ENCODE data around the gene GPR137.

Gene GPR137

GRCh38 chr11:64295760-64296159, 10.1 kb downstream of the GPR137 start:
- Histone ChIP-seq H3K27ac (ENCODE audit: extremely low read depth, low read depth, low read length) (no peak overlapping the region), H3K4me3 (ENCODE audit: low read depth, low read length) (no peak overlapping the region), H3K4me1 (ENCODE audit: control insufficient read depth, insufficient read depth, low read length) (no peaks in the 10 kb centered on the region), H3K9me3 (ENCODE audit: control insufficient read depth, insufficient read depth, low read depth, low read length) (no peaks in the 10 kb centered on the region), H3K36me3 (ENCODE audit: control insufficient read depth in 2 of 2, insufficient read depth in 1 of 2, low read length in 2 of 2) (no peaks in the 10 kb centered on the region)
- no peak for TF ChIP-seq ZNF670 (tag by site-specific recombination; IDR thresholded peaks at IDR 0.05; ENCODE audit: low read depth)
- TF ChIP-seq HOXC10 (CRISPR knock-in tag; IDR thresholded peaks at IDR 0.05), result no peak
- no peak for TF ChIP-seq ZNF629 (tag by site-specific recombination; IDR thresholded peaks at IDR 0.05)
- no peak for TF ChIP-seq ZNF37A (tag by site-specific recombination; IDR thresholded peaks at IDR 0.05)
- no peak for TF ChIP-seq ZNF274 (IDR thresholded peaks at IDR 0.05; ENCODE audit: low read length)
- no peak for TF ChIP-seq ZNF274 (tag by site-specific recombination; IDR thresholded peaks at IDR 0.05; ENCODE audit: borderline replicate concordance)
- TF ChIP-seq, protein P1, sequence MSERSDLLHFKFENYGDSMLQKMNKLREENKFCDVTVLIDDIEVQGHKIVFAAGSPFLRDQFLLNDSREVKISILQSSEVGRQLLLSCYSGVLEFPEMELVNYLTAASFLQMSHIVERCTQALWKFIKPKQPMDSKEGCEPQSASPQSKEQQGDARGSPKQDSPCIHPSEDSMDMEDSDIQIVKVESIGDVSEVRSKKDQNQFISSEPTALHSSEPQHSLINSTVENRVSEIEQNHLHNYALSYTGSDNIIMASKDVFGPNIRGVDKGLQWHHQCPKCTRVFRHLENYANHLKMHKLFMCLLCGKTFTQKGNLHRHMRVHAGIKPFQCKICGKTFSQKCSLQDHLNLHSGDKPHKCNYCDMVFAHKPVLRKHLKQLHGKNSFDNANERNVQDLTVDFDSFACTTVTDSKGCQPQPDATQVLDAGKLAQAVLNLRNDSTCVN (tag by site-specific recombination; optimal IDR thresholded peaks at IDR 0.05), result no peak
- no peak for TF ChIP-seq ZNF623 (tag by site-specific recombination; IDR thresholded peaks at IDR 0.05)
- no peak for TF ChIP-seq ZNF785 (tag by site-specific recombination; IDR thresholded peaks at IDR 0.05)
- no peak for TF ChIP-seq ZNF18 (tag by site-specific recombination; IDR thresholded peaks at IDR 0.05)
- no peak for TF ChIP-seq SCRT2 (tag by site-specific recombination; IDR thresholded peaks at IDR 0.05)
- no peak for TF ChIP-seq ZNF530 (tag by site-specific recombination; IDR thresholded peaks at IDR 0.05; ENCODE audit: low read depth)
- ChIA-PET POLR2A (interaction anchor here (0.8 kb wide), 1 partner anchor 24 kb away, joined by 3 read pairs; no protein-coding TSS in a partner anchor), CTCF (interaction anchor here (0.9 to 1.7 kb wide), 4 partner anchors 9 to 59 kb away, joined by 3 to 13 read pairs (median 4); partner anchors contain the start of gene PLCB3)

DNA sequence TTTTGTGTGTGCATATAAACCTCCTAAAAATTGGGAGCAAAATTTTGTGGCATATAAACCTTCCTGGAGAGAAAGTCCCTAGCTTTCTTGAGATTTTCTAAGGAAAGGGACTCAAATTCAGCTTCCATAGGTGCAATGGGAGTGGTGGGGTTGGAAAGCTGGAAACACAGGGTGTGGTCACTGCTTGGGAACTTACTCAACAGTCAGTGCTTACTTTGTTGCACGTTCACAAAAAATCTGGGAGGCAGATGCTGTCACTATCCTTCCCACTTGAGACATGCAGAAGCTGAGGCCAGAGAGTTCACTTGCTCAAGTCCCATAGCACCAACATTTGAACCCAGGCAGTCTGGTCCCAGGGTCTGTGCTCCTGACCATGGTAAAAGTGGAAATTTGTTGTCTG, 10.6 kb downstream of the GPR137 start:
- no peaks in the 10 kb centered on the region for H3K36me3 ChIP-seq (ENCODE audit: control insufficient read depth in 2 of 2, insufficient read depth in 1 of 2, low read length in 2 of 2)
- no peak for TF ChIP-seq ZNF561 (tag by site-specific recombination; IDR thresholded peaks at IDR 0.05; ENCODE audit: borderline replicate concordance)
- no peak for TF ChIP-seq ZNF639 (tag by site-specific recombination; IDR thresholded peaks at IDR 0.05)
- TF ChIP-seq ZNF449 (tag by site-specific recombination; IDR thresholded peaks at IDR 0.05), result no peak
- no peak for TF ChIP-seq ZNF324 (tag by site-specific recombination; IDR thresholded peaks at IDR 0.05)
- no peak for TF ChIP-seq ZNF571 (tag by site-specific recombination; IDR thresholded peaks at IDR 0.05)
- TF ChIP-seq ZNF530 (tag by site-specific recombination; IDR thresholded peaks at IDR 0.05; ENCODE audit: low read depth), result no peak
- no peak for TF ChIP-seq ZNF223 (tag by site-specific recombination; IDR thresholded peaks at IDR 0.05)
- ChIA-PET POLR2A (no interaction called here), CTCF (interaction anchor here (0.6 to 1.7 kb wide), 7 partner anchors 8 to 467 kb away, joined by 3 to 13 read pairs (median 4); partner anchors contain the start of gene PLCB3)
- H3K9me3 ChIP-seq (ENCODE audit: control insufficient read depth, insufficient read depth, low read depth, low read length), result no peaks in the 10 kb centered on the region
- H3K4me3 ChIP-seq (ENCODE audit: low read depth, low read length), result no peak overlapping the region
- no peak overlapping the region for H3K27ac ChIP-seq (ENCODE audit: extremely low read depth, low read depth, low read length)
- H3K4me1 ChIP-seq (ENCODE audit: control insufficient read depth, insufficient read depth, low read length), result no peaks in the 10 kb centered on the region
